Rectal smooth muscle tissue (tissue), 1 donor: ENCODE measurements around the gene GDAP2.

ENCODE experiments used
- H3K27ac ChIP-seq: one replicate; pipeline ENCODE4 v1.7.0; 2013; ENCODE audit warnings: low read depth, low read length, inconsistent platforms
- H3K27me3 ChIP-seq: one replicate; pipeline ENCODE4 v1.7.0; 2013; ENCODE audit warnings: low read length; ENCODE audit not compliant: control insufficient read depth, insufficient read depth
- H3K36me3 ChIP-seq: one replicate; pipeline ENCODE4 v1.7.0; 2013; ENCODE audit warnings: low read length; ENCODE audit not compliant: control insufficient read depth, insufficient read depth
- H3K4me1 ChIP-seq: one replicate; pipeline ENCODE4 v1.7.0; 2013; ENCODE audit warnings: low read length; ENCODE audit not compliant: control insufficient read depth, insufficient read depth
- H3K4me3 ChIP-seq: one replicate; pipeline ENCODE4 v1.7.0; 2013; ENCODE audit warnings: low read length
- H3K9ac ChIP-seq: one replicate; pipeline ENCODE4 v1.7.0; 2013; ENCODE audit warnings: low read length

GDAP2 gene

DNA sequence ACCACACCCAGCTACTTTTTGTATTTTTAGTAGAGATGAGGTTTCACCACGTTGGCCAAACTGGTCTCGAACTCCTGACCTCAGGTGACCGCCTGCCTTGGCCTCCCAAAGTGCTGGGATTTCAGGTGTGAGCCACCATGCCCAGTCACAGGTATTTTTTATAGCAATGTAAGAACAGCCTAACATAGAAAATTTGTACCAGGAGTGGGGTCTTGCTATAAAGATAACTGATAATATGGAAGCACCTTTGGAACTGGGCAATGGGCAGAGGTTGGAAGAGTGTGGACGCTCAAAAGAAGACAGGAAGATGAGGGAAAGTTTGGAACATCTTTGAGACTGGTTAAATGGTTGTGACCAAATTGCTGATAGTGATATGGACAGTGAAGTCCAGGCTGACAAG, 99.2 kb downstream of the GDAP2 start:
- Histone ChIP-seq H3K27me3 (no peaks in the 10 kb centered on the region), H3K4me1 (peaks cover 2% of the 10 kb centered on the region), H3K27ac (no peak overlapping the region), H3K4me3 (no peak overlapping the region), H3K36me3 (no peaks in the 10 kb centered on the region), H3K9ac (no peak overlapping the region)

DNA sequence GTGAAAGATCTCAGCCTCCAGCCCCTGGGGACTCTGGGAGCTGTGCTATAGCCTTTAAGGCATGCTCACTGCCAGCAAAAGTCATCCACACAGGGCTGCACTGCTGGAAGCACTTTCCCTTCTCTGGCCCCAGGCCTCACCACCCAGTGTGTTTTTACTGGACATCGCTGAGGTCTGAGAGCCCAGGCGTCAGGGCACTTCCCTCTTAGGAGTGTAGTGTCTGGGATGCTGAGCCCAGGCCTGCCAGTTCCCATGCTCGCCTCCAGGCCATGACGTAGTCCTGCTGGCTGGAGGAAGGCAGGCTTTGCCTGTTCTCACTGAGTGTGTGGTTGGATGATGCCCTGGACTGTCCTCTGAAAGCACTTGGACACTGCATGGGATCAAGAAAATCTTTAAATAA, 101.2 kb downstream of the GDAP2 start:
- Histone ChIP-seq H3K9ac (no peak overlapping the region), H3K36me3 (no peaks in the 10 kb centered on the region), H3K27ac (peak overlapping the region; percentile 25), H3K4me3 (no peak overlapping the region), H3K27me3 (no peaks in the 10 kb centered on the region), H3K4me1 (peaks cover 3% of the 10 kb centered on the region)

DNA sequence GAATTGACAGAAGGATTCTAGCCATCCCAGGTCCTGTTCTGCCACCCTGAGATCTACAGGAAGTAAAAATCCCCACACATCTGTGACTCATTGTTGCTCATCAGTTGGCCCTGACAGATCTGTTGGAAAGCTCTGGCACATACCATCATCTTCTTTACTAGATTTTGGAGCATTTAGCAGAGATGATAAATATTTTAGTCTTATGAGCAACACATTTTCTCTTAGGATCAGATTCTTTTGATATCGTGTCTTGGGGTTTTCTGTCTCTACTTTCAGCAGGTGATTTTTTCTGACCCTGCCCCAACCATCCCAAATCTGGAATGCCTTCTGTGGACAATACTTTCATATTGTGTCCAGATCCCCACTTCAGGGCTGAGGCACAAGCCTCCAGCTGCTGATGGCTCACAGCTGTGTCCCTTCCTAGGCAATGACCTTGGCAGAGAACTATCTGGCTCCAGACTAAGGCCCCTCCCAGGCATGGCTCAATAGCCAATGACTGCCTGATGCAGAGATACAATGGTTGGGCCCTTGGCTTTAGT, 102.8 kb downstream of the GDAP2 start:
- Histone ChIP-seq H3K4me3 (no peak overlapping the region), H3K27ac (no peak overlapping the region), H3K27me3 (no peaks in the 10 kb centered on the region), H3K9ac (no peak overlapping the region), H3K36me3 (no peaks in the 10 kb centered on the region), H3K4me1 (peaks cover 13% of the 10 kb centered on the region)

DNA sequence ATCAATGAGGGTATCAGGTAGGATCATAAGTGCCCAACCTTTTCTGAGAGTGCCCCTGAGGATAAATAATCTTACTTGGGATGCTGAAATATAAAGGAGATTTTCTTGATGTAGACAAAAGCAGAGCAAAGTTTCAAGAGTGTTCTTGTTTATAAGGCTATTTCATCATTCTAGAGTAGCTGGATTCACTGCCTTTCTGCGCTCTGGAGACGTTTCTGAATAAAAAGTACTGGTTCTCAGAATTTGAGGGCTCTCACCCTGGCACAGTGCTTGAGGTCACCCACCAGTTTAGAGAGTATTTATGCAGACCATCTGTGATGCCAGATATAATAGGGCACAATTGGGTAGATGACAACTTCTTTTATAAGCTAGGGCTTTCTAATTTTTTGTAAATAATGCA, 103.3 kb downstream of the GDAP2 start:
- H3K9ac ChIP-seq: no peak overlapping the region
- H3K27ac ChIP-seq: no peak overlapping the region
- H3K27me3 ChIP-seq: no peaks in the 10 kb centered on the region
- peaks cover 18% of the 10 kb centered on the region for H3K4me1 ChIP-seq
- no peaks in the 10 kb centered on the region for H3K36me3 ChIP-seq
- H3K4me3 ChIP-seq: no peak overlapping the region

DNA sequence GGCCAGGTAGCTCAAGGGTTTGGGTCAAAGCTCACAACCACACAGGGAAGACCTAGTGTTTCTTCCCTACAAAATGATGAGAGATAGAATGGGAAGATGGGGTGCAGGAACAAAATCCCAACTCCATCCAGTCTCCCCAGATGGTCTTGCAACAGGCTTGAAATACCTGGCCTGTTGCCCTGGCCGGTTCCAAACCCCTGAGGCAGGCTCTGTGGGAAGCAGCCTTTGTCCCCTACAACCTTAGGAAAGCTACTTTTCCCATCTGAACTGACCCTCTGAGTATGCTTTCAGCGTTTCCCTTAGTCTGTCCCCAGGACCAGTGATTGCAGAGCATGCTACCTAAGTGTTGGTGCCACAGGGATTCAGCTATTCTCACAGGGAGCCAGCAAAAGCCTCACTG, 104.0 kb downstream of the GDAP2 start:
- Histone ChIP-seq H3K4me1 (peaks cover 23% of the 10 kb centered on the region), H3K4me3 (no peak overlapping the region), H3K36me3 (no peaks in the 10 kb centered on the region), H3K27ac (no peak overlapping the region), H3K9ac (no peak overlapping the region), H3K27me3 (no peaks in the 10 kb centered on the region)

DNA sequence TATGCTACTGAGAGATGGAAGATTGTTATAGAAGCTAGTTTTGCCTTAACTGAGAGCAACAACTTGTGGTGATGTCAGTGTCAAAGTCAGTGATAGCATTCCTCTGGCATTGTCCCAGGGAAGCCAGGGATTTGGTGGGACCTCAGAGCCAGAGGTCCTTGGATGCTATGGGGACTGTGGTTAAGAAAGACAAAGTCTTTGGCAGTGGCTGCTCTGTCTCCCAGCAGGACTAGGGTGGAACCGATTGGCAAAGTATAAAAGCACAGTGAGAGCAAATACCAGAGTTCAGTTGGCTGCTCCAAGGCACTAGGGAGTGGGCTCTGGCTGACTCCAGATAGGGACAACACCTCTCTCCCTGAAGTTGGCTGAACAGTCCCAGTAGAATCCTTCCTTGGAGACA, 104.8 kb downstream of the GDAP2 start:
- Histone ChIP-seq H3K27ac (no peak overlapping the region), H3K4me1 (peaks cover 23% of the 10 kb centered on the region), H3K4me3 (no peak overlapping the region), H3K9ac (no peak overlapping the region), H3K36me3 (no peaks in the 10 kb centered on the region), H3K27me3 (no peaks in the 10 kb centered on the region)

DNA sequence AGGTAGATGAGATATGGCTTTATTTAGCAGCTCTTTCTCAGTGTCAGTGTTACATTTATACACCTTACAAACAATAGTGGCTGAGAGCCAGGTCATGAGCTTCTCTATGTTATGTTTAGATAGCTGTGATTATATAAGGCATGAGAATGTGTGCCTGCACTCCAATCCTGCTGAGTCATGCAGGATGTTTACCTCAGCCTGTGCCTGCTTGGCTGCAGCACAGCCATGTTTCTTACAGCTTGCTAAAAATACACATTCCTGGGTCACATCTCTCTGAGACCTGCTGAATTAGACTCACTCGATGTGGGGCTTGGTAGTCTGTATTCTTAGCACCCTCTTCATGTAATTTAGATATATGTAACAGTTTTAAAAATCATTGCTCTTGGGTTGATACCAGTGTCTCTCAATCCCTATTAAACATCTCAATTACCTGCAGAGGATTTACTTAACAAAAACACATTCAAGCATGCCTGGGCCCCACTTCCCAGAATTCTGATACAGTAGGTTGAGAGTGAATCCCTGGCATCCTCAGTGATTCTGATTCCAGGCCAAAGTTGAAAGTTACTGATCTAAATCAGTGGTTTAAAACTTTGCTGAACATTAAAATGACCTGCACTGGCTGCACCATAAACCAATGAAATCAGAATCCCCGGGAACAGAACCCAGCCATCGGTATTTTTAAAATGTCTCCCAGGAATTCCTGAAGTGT, 107.5 kb downstream of the GDAP2 start:
- Histone ChIP-seq H3K36me3 (no peaks in the 10 kb centered on the region), H3K27ac (peak overlapping the region; percentile 92), H3K4me1 (peaks cover 23% of the 10 kb centered on the region), H3K9ac (no peak overlapping the region), H3K4me3 (no peak overlapping the region), H3K27me3 (no peaks in the 10 kb centered on the region)

DNA sequence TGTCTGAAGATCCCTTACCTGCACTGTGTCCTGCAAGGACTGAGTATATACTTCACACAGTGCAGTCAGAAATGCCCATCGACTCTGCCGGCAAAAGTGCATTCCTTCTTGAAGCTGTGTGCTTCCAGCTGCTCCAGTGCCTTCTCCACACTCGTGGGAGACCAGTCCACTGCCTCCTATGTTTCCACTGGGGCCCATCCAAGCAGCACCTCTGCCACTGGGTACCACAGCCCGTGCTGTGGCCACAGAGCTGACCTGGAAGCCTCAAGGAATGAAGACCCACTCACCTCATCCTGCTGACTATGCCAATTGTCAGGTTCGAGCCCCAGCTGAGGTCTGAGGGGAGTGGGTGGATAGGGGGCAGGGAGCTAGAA, 108.1 kb downstream of the GDAP2 start:
- no peaks in the 10 kb centered on the region for H3K36me3 ChIP-seq
- H3K9ac ChIP-seq: no peak overlapping the region
- peak overlapping the region; percentile 92 for H3K27ac ChIP-seq
- no peaks in the 10 kb centered on the region for H3K27me3 ChIP-seq
- no peak overlapping the region for H3K4me3 ChIP-seq
- H3K4me1 ChIP-seq: peaks cover 20% of the 10 kb centered on the region

DNA sequence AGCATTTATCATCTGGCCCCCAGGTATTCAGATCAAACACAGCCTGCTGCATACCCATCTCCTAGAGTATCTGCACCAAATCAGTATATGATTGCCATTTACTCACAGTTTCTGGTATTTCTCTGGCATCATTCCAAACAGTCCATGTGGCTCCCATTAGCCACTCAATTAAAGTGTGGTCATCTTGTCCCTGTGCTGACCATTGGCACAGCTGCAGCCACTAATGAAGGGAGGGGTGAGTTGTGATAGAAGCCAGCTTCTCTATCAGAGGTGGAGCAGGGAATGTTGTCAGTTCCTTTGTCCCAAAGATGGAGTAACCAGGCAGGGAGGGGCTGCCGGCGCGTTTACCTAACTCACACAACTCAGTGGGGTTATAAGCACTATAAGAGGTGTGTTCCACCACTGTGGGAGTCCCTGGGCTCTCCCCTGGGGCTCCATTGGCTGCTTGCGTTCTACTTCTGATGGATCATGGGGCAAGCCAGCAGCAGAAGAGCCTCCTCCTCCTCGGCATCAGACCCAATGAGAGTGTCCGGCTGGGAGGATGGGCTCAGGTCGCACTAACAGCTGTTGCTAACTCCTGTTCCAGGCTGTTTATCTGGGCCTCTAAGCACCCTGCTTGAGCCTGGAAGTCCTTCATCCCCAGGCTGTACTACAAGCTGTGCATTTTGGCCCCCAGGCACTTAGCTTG, 108.6 kb downstream of the GDAP2 start:
- H3K27ac ChIP-seq: peak overlapping the region; percentile 92
- no peak overlapping the region for H3K4me3 ChIP-seq
- H3K9ac ChIP-seq: no peak overlapping the region
- no peaks in the 10 kb centered on the region for H3K36me3 ChIP-seq
- peaks cover 21% of the 10 kb centered on the region for H3K4me1 ChIP-seq
- no peaks in the 10 kb centered on the region for H3K27me3 ChIP-seq

DNA sequence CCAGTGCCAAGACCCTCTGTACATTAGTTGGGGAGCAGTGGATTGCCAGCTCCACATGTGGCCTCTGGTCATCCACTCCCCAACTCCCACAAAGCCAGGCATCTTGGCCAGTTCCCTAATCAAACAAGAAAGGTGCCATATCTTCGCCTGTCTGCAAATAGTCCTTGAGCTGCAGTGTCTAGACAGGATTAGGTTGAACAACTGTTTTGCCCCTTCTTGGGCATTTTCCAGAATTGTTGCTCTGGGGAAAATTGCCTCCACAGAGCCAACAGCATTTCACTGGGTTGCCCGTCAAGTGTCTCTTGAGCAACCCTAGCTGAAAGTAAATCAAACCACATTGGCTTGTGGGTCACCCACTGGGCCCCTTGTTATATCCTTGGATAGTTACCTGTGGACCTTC, 109.3 kb downstream of the GDAP2 start:
- Histone ChIP-seq H3K4me3 (no peak overlapping the region), H3K27ac (no peak overlapping the region), H3K36me3 (no peaks in the 10 kb centered on the region), H3K9ac (no peak overlapping the region), H3K4me1 (peaks cover 28% of the 10 kb centered on the region), H3K27me3 (no peaks in the 10 kb centered on the region)

DNA sequence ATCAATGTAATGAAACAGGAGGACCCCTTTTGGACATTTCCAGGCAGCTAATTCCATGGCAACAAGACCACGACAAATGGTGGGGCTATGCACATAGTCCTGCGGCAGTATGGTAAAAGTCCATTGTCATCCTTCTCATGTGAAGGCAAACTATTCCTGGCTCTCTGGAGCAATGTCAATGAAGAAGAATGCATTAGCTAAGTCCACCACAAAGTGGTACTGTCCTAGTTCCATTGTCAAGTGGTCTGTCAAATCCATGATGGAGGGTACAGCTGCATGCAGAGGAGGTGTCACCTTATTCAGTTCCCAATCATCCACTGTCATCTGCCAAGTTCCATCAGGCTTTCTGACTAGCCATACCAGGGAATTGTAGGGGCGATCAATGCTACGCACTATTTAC, 110.1 kb downstream of the GDAP2 start:
- H3K4me1 ChIP-seq: peaks cover 34% of the 10 kb centered on the region
- no peaks in the 10 kb centered on the region for H3K27me3 ChIP-seq
- H3K27ac ChIP-seq: no peak overlapping the region
- H3K9ac ChIP-seq: no peak overlapping the region
- H3K4me3 ChIP-seq: no peak overlapping the region
- H3K36me3 ChIP-seq: no peaks in the 10 kb centered on the region

DNA sequence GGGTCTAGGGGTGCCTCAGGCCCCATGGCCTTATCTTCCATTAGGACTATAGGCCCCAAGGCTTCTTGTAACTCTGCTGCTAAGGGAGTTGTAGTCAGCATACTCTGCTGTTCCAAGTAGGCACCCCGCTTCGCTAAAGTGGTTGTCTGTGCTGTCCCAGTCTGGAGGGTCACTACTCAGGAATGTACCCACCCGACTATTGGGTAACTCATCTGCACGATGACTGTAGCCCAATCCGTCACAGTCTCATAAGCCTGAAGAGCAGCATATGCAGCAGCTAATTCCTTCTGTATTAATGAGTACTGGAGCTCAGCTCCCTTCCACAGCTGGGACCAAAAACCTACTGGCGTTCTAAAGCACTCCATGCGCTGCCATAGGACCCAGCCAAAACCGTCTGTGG, 111.0 kb downstream of the GDAP2 start:
- H3K9ac ChIP-seq: no peak overlapping the region
- H3K4me1 ChIP-seq: peaks cover 34% of the 10 kb centered on the region
- no peak overlapping the region for H3K4me3 ChIP-seq
- no peak overlapping the region for H3K27ac ChIP-seq
- H3K36me3 ChIP-seq: no peaks in the 10 kb centered on the region
- no peaks in the 10 kb centered on the region for H3K27me3 ChIP-seq

DNA sequence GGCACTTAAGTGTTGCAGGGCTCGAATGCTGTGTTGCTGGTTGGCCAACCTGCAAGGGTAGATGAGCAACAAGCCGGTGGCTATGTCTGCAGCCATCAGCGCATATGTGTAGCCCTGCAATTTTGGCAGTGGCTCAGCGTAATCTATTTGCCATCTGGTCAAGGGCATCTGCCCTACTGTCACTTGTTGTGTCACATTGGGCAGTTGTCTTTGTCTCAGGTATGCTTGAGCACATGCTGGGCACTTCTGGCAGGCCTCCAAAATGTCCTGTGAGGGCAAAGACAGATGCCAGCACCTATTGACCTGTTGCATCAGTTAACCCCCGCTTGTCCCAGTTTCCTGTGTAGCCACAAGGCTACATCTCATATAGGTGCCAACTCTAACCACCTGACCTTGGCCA, 111.8 kb downstream of the GDAP2 start:
- Histone ChIP-seq H3K36me3 (no peaks in the 10 kb centered on the region), H3K27ac (no peak overlapping the region), H3K4me1 (peaks cover 37% of the 10 kb centered on the region), H3K4me3 (no peak overlapping the region), H3K27me3 (no peaks in the 10 kb centered on the region), H3K9ac (no peak overlapping the region)
